B cell (primary cell): ENCODE results near the gene MYCL. TPM values are rescaled to one million over a fixed set of nuclear protein-coding genes. Genes with fewer than 3 reads are reported as not detected.

ENCODE experiments used
- ATAC-seq: fragments of 200-7000 bp; cut with Tn5 transposase; one replicate; pipeline ENCODE4 v1.10.0; 2021; ENCODE audit warnings: low read depth, mild to moderate bottlenecking, moderate number of reproducible peaks, moderate library complexity
- CTCF ChIA-PET: fragments of 350-600 bp; sonication (Branson Sonifier 250); formaldehyde crosslinking; loops from one replicate; lab custom pipeline; 2021; ENCODE audit warnings: antibody characterized with exemption, inconsistent platforms; lab: Charles Lee
- POLR2A ChIA-PET: fragments of 350-600 bp; sonication (Branson Sonifier 250); formaldehyde crosslinking; loops from one replicate; lab custom pipeline; 2021; ENCODE audit warnings: antibody characterized with exemption; lab: Charles Lee
- DNase-seq: peaks from one replicate; pipeline ENCODE4 v3.0.0; 2013
- H2AFZ ChIP-seq: 2 replicates; pipeline ENCODE4 v1.6.1; 2012; ENCODE audit warnings: mild to moderate bottlenecking, low read depth, low read length; ENCODE audit not compliant: insufficient read depth, poor library complexity, severe bottlenecking
- H3K27ac ChIP-seq, 2 donors: 1 replicate in 1 of 2; 2 replicates in 1 of 2; pipeline ENCODE4 v1.5.1; 2012 to 2013; ENCODE audit warnings: low read length in 2 of 2, mild to moderate bottlenecking in 2 of 2, moderate library complexity in 1 of 2
- H3K27me3 ChIP-seq, 4 experiments: fragments of 200-600 bp in 1 of 4; sonication (generic) in 1 of 4; replicated peaks in 1 of 4; 1 replicate in 2 of 4; 2 replicates in 2 of 4; pipeline versions ENCODE4 v1.6.1 to v1.7.0; 2013 to 2016; ENCODE audit warnings: low read length in 3 of 4, mild to moderate bottlenecking in 2 of 4, mixed read lengths in 1 of 4, moderate library complexity in 1 of 4; ENCODE audit not compliant: insufficient read depth in 4 of 4, control insufficient read depth in 3 of 4; ENCODE audit errors: control extremely low read depth in 1 of 4
- H3K36me3 ChIP-seq, 2 experiments: replicated peaks in 1 of 2; 1 replicate in 1 of 2; 2 replicates in 1 of 2; pipeline versions ENCODE4 v1.6.1 to v1.7.1; 2013; ENCODE audit warnings: low read length in 1 of 2; ENCODE audit not compliant: insufficient read depth in 2 of 2, control insufficient read depth in 1 of 2; ENCODE audit errors: control extremely low read depth in 1 of 2, extremely low read depth in 1 of 2
- H3K4me1 ChIP-seq, 2 donors: fragments of 200-600 bp in 1 of 2; sonication (generic) in 1 of 2; 1 replicate in 1 of 2; 2 replicates in 1 of 2; pipeline versions ENCODE4 v1.5.1 to v1.6.1; 2013 to 2017; ENCODE audit warnings: low read length in 2 of 2; ENCODE audit not compliant: control insufficient read depth in 2 of 2, insufficient read depth in 2 of 2
- H3K4me2 ChIP-seq: replicated peaks from 2 replicates; pipeline ENCODE3; 2012; ENCODE audit warnings: mild to moderate bottlenecking, low read depth, low read length; ENCODE audit not compliant: poor library complexity, severe bottlenecking
- H3K4me3 ChIP-seq, 5 experiments: fragments of 200-600 bp in 1 of 5; sonication (generic) in 1 of 5; 1 replicate in 3 of 5; 2 replicates in 2 of 5; pipeline versions ENCODE4 v1.5.1 to v1.7.0; 2011 to 2016; ENCODE audit warnings: low read length in 4 of 5, mild to moderate bottlenecking in 4 of 5, low read depth in 2 of 5, control low read depth in 1 of 5, moderate library complexity in 1 of 5; ENCODE audit not compliant: insufficient read depth in 1 of 5; ENCODE audit errors: control extremely low read depth in 1 of 5, extremely low read depth in 1 of 5
- H3K79me2 ChIP-seq: fragments of 200-600 bp; sonication (generic); one replicate; pipeline ENCODE4 v1.6.0; 2016; ENCODE audit warnings: low read length; ENCODE audit not compliant: control insufficient read depth, insufficient read depth
- H3K9ac ChIP-seq: fragments of 200-600 bp; sonication (generic); 2 replicates; pipeline ENCODE4 v1.6.1; 2017; ENCODE audit warnings: mild to moderate bottlenecking, low read length, moderate library complexity
- H3K9me3 ChIP-seq, 3 donors: one replicate each; pipeline versions ENCODE4 v1.6.1 to v1.7.1; 2013; ENCODE audit warnings: low read length in 2 of 3; ENCODE audit not compliant: control insufficient read depth in 2 of 3, insufficient read depth in 1 of 3; ENCODE audit errors: control extremely low read depth in 1 of 3
- H4K20me1 ChIP-seq: 2 replicates; pipeline ENCODE4 v1.6.0; 2012; ENCODE audit warnings: mild to moderate bottlenecking, low read length; ENCODE audit not compliant: insufficient read depth, control insufficient read depth, poor library complexity, severe bottlenecking
- H3K27ac Mint-ChIP-seq: one replicate; pipeline ENCODE4 v1.8.0; 2021; ENCODE audit warnings: mixed read lengths
- H3K27me3 Mint-ChIP-seq: one replicate; pipeline ENCODE4 v1.8.0; 2021; ENCODE audit warnings: mixed read lengths
- H3K4me1 Mint-ChIP-seq: one replicate; pipeline ENCODE4 v1.8.0; 2021; ENCODE audit warnings: mixed read lengths
- H3K4me3 Mint-ChIP-seq: one replicate; pipeline ENCODE4 v1.8.0; 2021; ENCODE audit warnings: mixed read lengths
- H3K9me3 Mint-ChIP-seq: one replicate; pipeline ENCODE4 v1.8.0; 2022; ENCODE audit warnings: mixed read lengths; ENCODE audit not compliant: insufficient read depth
- EZH2 ChIP-seq: IDR thresholded peaks from 2 replicates; pipeline ENCODE4 v1.6.1; 2012; ENCODE audit warnings: borderline replicate concordance, low read depth, mild to moderate bottlenecking, moderate library complexity, low read length; ENCODE audit not compliant: insufficient read depth, poor library complexity, severe bottlenecking
- WGBS: methylation state at CpG from one replicate; pipeline ENCODE4 v1.1.5; 2013; ENCODE audit warnings: missing lambda C conversion rate; ENCODE audit not compliant: insufficient coverage; 5-methylcytosine and 5-hydroxymethylcytosine counted together
- intact Hi-C: fragments of 100-400 bp; cut with micrococcal nuclease; formaldehyde crosslinking; loops from one replicate; pipeline ENCODE4 v1.10.0; 2022
- polyA minus RNA-seq: library from RNA; depleted of rRNA, polyadenylated mRNA; stranded (reverse); fragments of >200 nt; gene quantifications from 2 replicates; pipeline ENCODE4 v1.2.3, GENCODE V29; 2012
- polyA plus RNA-seq: library from polyadenylated mRNA; depleted of rRNA; stranded (reverse); fragments of >200 nt; gene quantifications from 2 replicates; pipeline ENCODE4 v1.2.3, GENCODE V29; 2012
- total RNA-seq, 2 donors: library from RNA; stranded (reverse); fragments of 120-200 nt in 1 of 2; gene quantifications; 1 replicate in 1 of 2; 2 replicates in 1 of 2; pipeline versions ENCODE4 v1.2.3 to v1.2.4, GENCODE V29; 2013 to 2022
- TF ChIP-seq, protein P1 (sequence below): fragments of 200-600 bp; IDR thresholded peaks from one replicate; pipeline ENCODE4 v1.8.0; 2022; ENCODE audit warnings: antibody characterized with exemption, mild to moderate bottlenecking

MYCL gene, protein sequence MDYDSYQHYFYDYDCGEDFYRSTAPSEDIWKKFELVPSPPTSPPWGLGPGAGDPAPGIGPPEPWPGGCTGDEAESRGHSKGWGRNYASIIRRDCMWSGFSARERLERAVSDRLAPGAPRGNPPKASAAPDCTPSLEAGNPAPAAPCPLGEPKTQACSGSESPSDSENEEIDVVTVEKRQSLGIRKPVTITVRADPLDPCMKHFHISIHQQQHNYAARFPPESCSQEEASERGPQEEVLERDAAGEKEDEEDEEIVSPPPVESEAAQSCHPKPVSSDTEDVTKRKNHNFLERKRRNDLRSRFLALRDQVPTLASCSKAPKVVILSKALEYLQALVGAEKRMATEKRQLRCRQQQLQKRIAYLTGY
- total RNA-seq, result 0.49 and 0.62 TPM in 2 replicates
- 1.0 TPM for total RNA-seq (2013)
- polyA plus RNA-seq, result 0.03 and 0.07 TPM in 2 replicates
- polyA minus RNA-seq, result 0.50 and 3.3 TPM in 2 replicates

DNA sequence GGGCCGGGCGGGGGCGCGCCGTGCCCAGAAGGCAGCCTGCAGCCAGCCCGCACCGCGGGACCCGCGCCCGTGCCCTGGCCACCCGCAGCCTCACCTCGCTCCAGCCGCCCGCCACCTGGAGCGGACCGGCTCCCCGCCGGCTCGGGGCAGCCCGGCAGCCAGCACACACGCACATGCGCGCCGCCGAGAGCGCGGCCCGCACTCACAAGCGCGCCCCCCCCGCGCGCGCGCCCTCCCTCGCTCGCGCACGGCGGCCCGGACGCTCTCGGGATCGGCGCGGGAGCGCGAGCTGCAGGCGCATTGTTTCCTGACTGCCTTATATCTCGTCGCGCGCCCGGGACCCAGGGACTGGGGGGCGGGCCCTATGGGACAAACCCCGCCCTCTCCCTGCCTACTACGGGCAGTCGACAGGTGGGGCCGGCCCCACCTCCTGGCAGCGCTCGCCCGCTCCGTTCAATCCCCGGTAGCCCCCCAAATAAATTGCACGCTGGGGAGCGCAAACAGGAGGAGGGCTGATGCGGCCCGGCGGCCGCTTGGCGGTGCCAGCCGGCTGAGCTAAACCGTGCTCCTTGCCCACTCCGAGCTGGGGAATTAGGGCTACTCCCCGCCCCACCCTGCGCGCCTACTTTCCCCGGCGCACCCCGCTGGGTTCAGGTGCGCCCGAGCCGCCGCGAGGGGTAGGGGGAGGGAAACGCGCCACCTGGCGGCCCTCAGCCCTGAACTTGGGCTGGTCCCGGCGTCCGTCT, at the start of gene MYCL:
MYCL (minus strand) TSS at position 204 of the 746 bp plus-strand sequence. CDS start 483 bp downstream, outside the sequence.
- peaks cover 47% of the 10 kb centered on the region for H3K27me3 Mint-ChIP-seq
- H3K4me1 ChIP-seq, result peaks cover 14 to 20% of the 10 kb centered on the region in 2 donors
- TF ChIP-seq EZH2, result no peak
- TF ChIP-seq, protein P1, sequence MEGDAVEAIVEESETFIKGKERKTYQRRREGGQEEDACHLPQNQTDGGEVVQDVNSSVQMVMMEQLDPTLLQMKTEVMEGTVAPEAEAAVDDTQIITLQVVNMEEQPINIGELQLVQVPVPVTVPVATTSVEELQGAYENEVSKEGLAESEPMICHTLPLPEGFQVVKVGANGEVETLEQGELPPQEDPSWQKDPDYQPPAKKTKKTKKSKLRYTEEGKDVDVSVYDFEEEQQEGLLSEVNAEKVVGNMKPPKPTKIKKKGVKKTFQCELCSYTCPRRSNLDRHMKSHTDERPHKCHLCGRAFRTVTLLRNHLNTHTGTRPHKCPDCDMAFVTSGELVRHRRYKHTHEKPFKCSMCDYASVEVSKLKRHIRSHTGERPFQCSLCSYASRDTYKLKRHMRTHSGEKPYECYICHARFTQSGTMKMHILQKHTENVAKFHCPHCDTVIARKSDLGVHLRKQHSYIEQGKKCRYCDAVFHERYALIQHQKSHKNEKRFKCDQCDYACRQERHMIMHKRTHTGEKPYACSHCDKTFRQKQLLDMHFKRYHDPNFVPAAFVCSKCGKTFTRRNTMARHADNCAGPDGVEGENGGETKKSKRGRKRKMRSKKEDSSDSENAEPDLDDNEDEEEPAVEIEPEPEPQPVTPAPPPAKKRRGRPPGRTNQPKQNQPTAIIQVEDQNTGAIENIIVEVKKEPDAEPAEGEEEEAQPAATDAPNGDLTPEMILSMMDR, result peak; percentile 77
- POLR2A ChIA-PET, result interaction anchor here (1.1 to 1.4 kb wide), 2 partner anchors 18 to 85 kb away, joined by 3 to 6 read pairs; no protein-coding TSS in a partner anchor
- CTCF ChIA-PET, result interaction anchor here (0.6 to 6.9 kb wide), 29 partner anchors 8 to 884 kb away, joined by 3 to 102 read pairs (median 4); partner anchors contain the start of gene TRIT1
- peaks cover 6% of the 10 kb centered on the region for H3K4me1 Mint-ChIP-seq
- ATAC-seq (peak; percentile 82), DNase-seq (peak; percentile 80)
- H2AFZ ChIP-seq, result peak within 1 kb of the TSS; percentile 76
- peak within 1 kb of the TSS; percentile 70 for H3K9ac ChIP-seq
- peak within 1 kb of the TSS; percentile 21 to 71 (median 61) for H3K4me3 ChIP-seq
- peaks cover 0 to 71% (median 25%) of the 10 kb centered on the region in 4 experiments for H3K27me3 ChIP-seq
- peak within 1 kb of the TSS; percentile 85 for H3K4me3 Mint-ChIP-seq
- H3K27ac ChIP-seq, result no peak within 1 kb of the TSS
- peaks cover 0 to under 1% (median 0%) of the 10 kb centered on the region in 3 donors for H3K9me3 ChIP-seq
- no peaks in the 10 kb centered on the region for H3K9me3 Mint-ChIP-seq
- intact Hi-C loops, result loop anchor here (1.0 kb wide), 2 partner anchors 85 to 296 kb away; no protein-coding TSS in a partner anchor
- under 1% methylated on average over 92 of the region's 92 CpGs for WGBS
- no peaks in the 10 kb centered on the region for H3K36me3 ChIP-seq
- H4K20me1 ChIP-seq, result no peaks in the 10 kb centered on the region
- H3K4me2 ChIP-seq, result peak within 1 kb of the TSS; percentile 98
- H3K79me2 ChIP-seq, result no peaks in the 10 kb centered on the region
- H3K27ac Mint-ChIP-seq, result peak within 1 kb of the TSS; percentile 20
